HG02943 (cell line): ENCODE data around the gene COX8A.
"Not testable (repeated sequence)": the region's sequence is repeated elsewhere in the genome, so short reads cannot be mapped to it uniquely, and the experiment has no call there.

Experiments
- ATAC-seq: cut with Tn5 transposase; IDR thresholded peaks from one replicate; pipeline ENCODE4 v1.9.1; 2021; ENCODE audit warnings: mild to moderate bottlenecking, low read depth, moderate library complexity; ENCODE audit not compliant: unreplicated experiment

The COX8A gene, protein sequence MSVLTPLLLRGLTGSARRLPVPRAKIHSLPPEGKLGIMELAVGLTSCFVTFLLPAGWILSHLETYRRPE

DNA sequence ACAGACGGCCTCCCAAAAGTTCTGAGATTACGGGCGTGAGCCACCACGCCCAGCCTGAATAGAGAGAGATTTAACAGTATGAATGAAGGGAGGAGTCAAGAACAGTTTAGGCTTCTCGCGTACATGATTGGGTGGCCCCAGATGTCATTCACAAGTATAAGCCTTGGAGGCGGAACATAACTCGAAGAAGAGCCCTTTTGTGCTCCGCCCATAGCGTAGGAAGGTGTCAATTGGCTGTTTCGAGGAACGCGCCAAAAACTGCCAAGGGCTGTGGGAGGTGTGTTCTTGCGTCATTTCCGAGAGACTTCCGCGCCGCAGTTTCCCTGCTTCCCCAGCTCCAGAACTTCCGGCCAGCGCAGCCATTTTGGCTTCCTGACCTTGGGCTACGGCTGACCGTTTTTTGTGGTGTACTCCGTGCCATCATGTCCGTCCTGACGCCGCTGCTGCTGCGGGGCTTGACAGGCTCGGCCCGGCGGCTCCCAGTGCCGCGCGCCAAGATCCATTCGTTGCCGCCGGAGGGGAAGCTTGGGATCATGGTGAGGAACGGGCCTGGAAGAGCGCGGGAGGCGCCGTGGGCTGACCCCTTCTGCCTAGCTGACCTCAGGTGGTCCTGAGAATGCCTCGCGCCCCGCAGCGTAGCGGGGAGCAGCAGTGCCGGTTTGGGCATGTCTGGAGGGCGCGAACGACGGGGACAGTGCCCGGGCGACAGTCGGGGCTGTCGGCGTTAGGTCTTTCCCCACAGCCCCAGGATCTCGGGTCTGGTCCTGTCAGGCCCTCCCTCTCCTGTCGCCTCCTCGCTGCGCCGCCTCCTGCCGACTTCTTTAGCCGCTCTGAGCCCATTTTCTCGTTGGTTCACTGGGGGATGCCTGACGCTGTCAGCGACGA lies at the start of gene COX8A:
Gene COX8A, plus strand, starts transcription at position 362 of the 885 bp plus-strand sequence. Its CDS starts 61 bp downstream, at position 423.
- ATAC-seq = peak; percentile 94

DNA sequence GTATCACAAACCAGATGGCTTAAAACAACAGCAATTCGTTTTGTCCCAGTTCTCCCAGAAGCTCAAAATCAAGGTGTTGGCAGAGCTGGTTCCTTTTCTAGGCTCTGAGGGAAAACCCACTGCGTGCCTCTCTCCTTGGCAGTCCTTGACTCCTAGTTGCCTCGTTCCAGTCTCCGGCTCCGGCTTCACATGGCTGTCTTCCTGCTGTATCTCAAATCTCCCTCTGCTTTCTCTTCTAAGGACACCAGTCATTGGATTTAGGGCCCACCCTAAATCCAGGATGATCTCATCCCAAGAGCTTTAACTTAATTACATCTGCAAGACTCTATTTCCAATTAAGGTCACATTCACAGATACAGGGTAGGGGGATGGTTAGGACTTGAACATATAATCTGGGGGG lies 44.8 kb upstream of the COX8A start:
- no peak for ATAC-seq

DNA sequence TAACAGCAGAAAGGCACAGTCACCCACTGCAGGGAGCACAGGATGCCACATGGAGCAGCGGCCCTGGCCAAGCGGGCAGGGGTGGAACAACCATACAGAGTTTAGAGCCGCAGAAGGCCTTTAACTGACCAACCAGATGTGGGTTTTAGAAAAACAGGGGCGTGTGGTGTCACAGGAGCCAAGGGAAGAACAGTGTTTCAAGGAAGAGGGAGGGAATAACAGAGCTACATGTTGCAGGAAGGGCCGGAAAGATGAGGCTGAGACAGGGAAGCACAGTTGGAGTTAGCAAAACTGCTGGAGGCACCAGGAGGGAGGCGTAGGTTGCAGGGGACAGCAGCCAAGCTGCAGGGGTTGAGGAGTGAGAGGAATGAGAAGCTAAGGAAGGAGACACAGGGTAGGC lies 43.4 kb upstream of the COX8A start:
- ATAC-seq = no peak

DNA sequence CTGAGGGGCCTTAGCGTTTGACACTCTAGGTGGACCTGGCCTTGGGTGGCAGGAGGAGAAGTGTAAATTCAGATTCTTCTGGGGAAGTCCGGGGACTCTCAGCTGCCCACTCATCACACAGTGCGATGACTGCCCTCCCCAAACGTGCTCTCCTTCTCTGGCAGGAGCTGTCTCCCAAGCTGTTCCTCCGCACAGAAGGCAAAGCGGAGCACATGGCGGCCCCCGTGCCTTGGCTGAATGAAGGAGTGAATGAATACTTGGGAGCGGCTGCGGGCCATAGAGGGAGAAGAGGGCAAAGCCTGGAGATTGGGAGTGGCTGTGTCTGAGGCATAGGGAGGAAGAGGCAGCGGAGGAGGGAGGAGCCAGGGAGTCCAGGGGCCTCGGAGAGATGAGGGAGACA lies 42.5 kb upstream of the COX8A start:
- ATAC-seq = no peak

DNA sequence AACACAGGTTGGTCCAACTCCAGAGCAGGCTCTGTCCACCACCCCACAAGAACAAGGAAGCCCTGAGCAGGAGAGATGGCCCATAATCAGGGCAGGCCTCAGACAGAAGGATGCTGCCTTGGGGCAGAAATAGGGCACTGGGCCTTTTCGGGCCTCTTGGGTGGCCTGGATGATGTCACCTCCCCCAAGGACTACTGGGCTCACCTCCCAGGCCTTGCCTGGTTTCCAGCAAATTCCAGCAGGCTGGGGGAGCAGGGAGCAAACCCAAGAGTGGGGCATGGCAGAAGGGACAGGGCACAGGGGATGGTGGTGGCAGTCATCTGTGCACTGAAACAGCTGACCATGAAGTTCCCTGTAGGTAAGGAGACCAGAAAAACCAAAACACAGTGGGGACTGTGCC lies 41.0 kb upstream of the COX8A start:
- ATAC-seq = no peak

DNA sequence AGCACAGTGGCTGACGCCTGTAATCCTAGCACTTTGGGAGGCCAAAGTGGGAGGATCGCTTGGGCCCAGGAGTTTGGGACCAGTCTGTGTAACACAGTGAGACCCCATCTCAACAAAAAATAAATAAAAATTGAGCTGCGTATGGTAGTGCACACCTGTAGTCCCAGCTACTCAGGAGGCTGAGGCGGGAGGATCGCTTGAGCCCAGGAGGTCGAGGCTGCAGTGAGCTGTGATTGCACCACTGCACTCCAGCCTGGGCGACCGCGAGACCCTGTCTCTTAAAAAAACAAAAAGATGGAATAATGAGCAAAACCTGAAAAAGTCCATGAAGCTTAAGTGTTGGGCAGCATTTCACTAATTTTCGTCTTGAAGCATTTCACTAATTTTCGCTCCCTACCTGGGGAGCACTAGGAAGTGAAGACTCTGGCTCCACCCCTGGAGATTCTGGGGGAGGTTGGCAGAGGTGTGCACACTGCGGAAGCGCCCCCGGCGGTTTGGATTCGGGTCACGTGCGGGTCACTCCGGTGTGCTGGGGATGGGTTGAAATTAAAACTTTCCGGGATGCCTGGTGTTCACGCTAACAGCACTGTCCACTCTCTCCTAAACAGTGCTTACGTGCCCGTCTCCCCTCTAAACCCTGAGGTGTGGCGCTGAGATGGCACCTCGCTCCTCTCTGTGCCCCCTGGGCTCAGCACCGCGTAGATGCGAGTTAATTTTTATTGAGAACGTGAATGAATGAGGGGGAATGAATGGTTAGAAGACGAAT lies 36.5 kb upstream of the COX8A start:
- ATAC-seq = peak; percentile 35

DNA sequence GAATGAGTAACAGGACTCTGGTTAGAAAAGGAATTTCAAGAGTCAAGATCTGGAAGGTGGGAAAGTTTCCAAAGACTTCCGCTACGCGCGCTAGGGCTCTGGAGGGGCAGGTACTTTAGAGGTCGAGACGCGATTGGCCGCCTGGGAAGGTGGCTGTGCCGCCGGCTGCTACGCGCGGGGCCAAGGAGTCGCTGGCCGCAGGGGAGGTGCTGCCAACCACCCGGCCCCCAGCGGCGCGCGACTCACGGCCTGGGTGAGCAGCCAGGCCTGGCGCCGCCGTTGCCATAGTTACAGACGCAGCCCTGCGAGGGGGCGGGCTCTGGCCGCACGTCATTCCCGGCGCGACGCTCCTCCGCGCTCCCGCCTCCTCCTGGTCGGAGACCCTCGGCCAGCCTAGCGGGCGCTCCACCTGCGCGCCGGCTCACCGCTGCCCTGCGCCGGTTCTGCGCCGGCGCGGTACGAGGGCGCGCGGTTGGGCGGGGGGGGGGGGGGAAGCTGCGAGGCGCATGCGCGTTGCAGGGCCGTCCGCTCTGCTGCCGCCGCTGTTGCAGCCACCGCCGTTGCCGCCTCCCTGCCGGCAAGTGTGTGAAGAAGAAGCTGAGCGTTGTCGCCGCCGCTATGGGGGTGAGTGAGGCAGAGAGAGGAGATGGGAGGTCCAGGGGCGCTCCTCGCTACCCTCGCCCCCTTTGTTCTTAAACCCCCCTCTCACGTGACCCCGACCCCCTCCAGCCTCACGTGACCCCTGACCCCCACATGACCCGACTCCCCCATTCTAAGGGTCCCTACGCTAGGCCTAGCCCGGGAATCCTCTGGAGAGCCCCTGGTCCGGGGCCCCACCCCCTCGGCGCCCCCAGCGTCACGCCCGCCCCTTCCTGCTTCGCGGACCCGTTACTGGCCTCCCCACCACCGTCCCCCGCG lies 35.7 kb upstream of the COX8A start, which contains the start of gene NAA40:
Gene NAA40, plus strand, starts transcription at position 524 of the 918 bp plus-strand sequence. Its CDS starts 95 bp downstream, at position 619.
- ATAC-seq = peak; percentile 87

DNA sequence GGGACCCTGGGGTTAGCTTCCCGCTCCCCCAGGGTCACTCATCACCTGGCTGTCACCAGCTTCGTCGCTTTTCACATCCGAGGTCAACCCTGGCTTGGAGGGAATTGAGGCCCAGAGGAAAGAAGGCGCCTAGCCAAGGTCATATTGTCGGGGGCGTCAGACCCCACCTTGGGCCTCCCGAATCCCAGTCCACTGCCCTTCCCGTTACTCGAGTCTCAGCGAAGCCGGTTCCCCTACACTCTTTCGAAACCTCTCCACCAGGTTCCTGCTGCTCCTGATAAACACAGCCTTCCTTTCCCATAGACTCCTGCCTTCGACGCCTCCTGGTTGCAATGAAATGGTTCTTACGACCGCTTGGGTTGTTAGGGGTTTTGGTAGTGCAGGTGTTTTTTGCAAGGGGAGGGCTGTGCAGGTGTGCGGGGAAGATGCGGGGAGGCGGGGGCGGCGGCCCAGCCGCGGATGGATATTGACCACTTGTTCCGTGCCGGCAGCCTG lies 35.0 kb upstream of the COX8A start:
- no peak for ATAC-seq

DNA sequence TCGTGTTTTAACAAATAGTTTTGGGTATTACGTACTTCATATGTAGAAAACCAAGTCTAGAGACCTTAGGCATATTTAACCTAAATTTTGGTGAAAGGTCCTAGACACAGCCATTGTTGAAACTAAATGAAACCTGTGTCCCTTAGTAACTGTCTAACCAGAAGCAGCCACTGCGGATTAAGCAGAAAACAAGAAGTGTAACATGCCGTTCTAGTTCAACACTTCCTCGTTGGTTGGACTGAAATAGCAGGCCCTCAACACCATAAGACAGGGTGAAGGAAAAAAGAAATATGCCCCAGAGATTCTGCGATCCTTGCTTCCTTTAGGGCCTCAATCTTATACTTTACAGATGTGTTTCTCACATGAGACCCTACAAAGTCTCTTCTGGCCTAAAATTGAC lies 33.6 kb upstream of the COX8A start:
- ATAC-seq = no peak

DNA sequence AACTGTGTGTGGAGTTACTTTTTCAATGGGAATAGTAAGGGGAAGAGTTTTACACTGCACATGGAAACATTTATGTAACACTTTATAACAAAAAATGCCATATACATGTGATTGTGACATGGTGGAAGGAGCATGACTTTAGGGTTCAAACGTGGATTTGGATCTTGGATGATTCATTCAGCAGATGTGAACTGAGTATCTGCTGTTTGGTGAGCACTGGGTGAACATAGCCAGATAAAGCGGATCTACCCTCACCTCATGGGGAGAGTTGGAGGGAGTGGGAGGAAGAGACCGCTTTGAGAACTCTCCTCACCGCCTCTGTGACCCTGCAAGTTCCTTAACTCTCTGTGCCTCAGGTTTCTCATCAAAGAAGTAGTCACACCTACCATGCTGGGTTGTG lies 32.5 kb upstream of the COX8A start:
- no peak for ATAC-seq

DNA sequence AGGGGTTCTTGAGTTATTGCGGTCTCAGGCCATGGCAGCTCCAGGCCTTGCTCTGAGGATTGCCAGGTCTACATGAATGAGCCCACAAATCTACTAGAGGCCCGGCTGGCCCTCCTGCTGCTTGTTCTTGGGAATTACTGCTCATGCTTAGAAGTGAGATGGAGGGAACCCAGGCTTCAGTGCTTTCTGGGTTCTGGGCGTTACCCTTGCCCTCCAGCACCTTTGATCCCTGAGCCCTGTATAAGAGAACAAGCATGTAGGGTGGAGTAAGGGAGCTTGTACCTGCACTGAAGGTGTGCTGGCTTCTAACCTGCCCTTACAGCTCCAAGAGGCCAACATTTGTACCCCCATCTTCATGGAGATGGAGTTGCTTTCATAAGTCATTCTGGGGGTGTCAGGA lies 31.6 kb upstream of the COX8A start:
- no peak for ATAC-seq

DNA sequence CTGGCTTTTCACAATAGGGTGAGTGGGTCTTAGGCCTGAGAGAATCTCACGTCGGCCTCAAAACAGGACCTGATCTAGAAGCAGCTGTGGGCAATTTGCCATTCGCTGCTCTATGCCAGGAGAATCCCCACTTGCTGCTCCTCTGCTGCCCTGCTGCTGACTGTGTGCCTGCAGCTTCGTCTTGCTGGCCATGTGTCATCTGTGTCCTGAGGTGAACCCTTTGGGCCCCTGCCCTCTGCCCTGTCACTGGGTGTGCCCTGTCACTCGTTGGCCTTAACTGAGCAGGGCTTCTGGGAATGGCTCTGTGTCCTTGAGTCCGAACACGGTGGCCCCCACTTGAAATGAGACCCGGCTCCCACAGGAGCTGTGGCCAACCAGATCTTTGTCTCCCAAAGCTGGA lies 29.4 kb upstream of the COX8A start:
- no peak for ATAC-seq

DNA sequence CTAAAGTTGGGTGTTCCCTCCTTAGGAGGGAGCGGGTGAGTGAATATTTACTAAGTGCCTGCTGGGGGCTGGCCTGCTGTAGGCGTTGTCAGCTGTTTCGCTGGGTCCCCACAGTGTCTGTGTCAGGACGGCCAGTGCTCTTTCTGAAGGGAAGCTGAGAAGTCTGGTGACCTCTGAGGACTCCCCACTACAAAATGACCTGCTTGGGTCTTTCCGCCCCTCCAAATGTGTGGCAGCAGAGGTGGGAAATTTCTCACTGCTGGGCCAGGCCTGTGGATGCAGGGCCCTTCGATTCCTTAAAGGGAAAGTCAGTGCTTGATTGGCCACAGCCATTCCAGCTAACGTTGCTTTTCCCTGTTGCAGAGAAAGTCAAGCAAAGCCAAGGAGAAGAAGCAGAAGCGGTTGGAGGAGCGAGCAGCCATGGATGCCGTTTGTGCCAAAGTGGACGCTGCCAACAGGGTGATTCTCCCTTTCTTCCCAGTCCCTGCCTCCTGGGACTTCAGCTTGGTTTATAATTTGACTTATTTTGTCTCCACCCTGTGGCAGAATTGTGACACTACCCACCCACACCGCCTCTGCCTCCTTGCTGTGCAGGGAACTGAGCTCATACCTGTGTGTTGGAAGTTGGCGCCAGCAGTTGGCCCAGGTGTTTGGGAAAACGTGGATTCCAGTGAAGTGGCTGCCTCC lies 28.8 kb upstream of the COX8A start:
- no peak for ATAC-seq

DNA sequence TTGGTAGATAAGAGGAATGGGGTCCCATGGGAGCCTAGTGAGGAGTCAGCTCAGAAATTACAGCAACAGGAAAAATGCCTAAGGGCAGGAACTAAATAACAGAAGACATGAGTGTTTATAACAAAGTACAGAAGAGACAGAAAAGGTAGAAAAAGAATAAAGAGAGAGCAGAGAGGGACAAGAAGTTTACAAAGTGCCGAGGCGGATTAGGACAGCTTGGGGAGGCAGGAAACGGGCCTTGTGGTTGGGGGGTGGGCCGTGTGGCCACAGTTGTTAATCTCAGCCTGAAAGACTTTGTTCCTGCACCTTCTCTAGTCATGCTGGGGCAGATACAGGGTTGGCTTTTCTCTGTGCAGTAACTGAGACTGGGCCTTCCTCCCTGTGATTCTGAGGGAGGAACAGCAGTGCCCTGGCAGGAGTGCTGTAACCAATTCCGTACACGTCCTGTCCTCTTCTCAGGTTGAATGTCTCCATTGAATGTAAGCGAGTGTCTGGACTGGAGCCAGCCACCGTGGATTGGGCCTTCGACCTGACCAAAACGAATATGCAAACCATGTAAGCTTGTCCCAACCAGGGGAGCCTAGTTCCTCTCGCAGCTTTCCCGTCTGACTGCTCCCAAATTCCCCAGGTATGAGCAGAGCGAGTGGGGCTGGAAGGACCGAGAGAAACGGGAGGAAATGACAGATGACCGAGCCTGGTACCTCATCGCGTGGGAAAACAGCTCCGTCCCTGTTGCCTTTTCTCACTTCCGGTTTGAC lies 22.5 kb upstream of the COX8A start:
- ATAC-seq = peak; percentile 58

DNA sequence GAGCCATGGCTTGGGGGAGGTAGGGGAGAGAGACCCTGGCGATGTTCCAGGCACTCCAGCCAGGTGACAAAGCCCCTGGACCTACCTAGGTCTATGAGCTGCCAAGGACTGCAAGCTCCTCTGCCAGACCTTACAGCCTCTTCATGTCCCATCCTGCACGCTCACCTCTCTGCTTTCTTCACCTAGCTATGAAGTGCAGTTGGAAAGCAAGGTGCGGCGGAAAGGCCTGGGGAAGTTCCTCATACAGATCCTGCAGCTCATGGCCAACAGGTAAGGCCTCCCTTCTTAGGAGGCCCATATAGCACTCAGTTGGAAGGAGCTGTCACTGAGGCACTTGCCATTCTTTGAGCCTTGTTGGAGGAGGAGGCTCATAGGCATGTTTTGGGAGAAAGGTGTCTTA lies 21.9 kb upstream of the COX8A start:
- ATAC-seq = no peak

DNA sequence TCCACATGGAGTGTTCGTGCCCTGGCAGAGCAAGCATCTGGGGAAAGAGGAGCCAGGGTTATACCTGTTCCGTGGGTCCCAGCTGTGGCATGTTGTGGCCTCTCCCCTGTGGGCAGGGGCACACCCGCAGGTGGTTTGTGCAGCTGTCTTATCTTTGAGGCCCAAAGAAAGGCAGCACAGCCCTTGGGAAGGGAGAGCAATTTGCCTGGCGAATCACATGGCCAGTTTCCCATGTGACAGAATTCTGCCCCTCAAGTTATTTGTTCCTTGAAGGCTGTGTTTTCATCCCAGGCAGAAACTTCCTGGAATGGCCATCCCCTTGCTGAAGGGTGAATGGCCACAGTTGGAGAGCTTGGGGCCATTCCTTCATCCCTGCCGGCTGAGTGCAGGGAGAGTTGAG lies 16.4 kb upstream of the COX8A start:
- ATAC-seq = no peak

DNA sequence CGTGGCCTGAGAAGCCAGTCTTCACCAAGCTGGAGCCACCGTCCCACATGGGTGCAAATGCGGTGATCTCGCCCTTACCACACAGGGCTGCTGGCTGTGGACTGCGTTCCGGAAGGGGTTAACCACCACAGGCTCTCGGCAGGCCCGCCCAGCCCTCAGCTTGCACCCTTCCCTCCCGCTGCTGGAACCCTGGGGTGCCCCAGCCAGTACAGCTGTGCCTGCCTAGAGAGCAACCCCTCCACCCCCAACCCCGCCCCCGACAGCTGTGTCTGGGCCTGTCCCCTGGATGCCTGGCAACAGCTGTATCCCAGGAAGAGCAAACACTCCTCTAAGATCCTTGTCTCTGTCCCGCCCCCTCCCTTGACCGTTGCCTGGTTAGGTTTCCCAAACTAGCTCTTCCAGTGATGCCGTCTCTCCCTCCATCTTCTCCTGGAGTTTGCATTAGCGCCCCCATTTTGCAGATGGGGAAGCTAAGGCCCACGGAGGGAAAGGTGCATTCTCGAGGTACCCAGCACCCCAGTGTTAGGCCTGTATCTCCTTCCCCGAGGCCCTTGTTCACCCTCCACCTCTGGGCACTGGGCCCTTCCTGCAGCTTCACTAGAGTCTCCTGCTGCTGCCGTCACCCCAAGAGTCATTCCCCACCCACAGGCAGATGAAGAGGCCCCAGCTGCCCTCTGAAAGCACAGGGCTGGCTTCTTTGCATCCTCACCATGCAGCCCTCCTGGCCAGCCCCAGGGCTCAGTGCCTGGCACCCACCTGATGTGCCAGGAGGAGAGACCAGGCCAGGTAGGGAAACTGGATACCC lies 12.6 kb upstream of the COX8A start:
- no peak for ATAC-seq

DNA sequence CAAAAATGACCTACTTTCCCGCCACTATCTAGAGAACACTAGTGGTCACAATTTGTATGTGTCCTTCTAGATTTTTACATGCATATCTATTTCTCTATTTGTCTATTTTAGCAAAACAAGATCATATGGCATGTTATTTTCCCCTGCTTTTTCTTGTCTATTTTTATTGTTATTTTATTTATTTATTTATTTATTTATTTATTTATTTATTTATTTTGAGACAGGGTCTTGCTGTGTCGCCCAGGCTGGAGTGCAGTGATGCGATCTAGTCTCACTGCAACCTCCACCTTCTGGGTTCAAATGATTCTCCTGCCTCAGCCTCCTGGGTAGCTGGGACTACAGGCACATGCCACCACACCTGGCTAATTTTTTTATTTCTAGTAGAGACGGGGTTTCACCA lies 10.5 kb upstream of the COX8A start:
- not testable (repeated sequence) for ATAC-seq
